ENCODE results near the gene ZSCAN10. TPM values are rescaled to one million over a fixed set of nuclear protein-coding genes. Genes with fewer than 3 reads are reported as not detected.
"Not testable (repeated sequence)": the region's sequence is repeated elsewhere in the genome, so short reads cannot be mapped to it uniquely, and the experiment has no call there.

The ZSCAN10 gene
- total RNA-seq, 1 donor from 2014 or later = not detected

- no peaks in the 10 kb centered on the region for H3K27me3 ChIP-seq (ENCODE audit: control insufficient read depth, insufficient read depth, low read length)
- TF ChIP-seq CTCF (IDR thresholded peaks at IDR 0.05; ENCODE audit: insufficient read depth, low read length, severe bottlenecking) = no peak
- no peak overlapping the region for H3K4me3 ChIP-seq (ENCODE audit: low read depth, low read length)
- FAIRE-seq (no peak), DNase-seq (ENCODE audit: low read depth) (no peak)
- no peaks in the 10 kb centered on the region for H3K36me3 ChIP-seq (ENCODE audit: control insufficient read depth, insufficient read depth, low read length)
Observed at GRCh38 chr16:3071655-3072054, 27.4 kb downstream of the ZSCAN10 start.

GRCh38 chr16:3070608-3071111 lies 28.4 kb downstream of the ZSCAN10 start:
- no peak for TF ChIP-seq CTCF (IDR thresholded peaks at IDR 0.05; ENCODE audit: insufficient read depth, low read length, severe bottlenecking)
- DNase-seq (ENCODE audit: low read depth) (no peak), FAIRE-seq (no peak)
- Histone ChIP-seq H3K27me3 (ENCODE audit: control insufficient read depth, insufficient read depth, low read length) (no peaks in the 10 kb centered on the region), H3K4me3 (ENCODE audit: low read depth, low read length) (no peak overlapping the region), H3K36me3 (ENCODE audit: control insufficient read depth, insufficient read depth, low read length) (no peaks in the 10 kb centered on the region)

GRCh38 chr16:3069146-3069545 lies 29.9 kb downstream of the ZSCAN10 start:
- not testable (repeated sequence) for H3K27me3 ChIP-seq (ENCODE audit: control insufficient read depth, insufficient read depth, low read length); FAIRE-seq; H3K4me3 ChIP-seq (ENCODE audit: low read depth, low read length); DNase-seq (ENCODE audit: low read depth); H3K36me3 ChIP-seq (ENCODE audit: control insufficient read depth, insufficient read depth, low read length)

GRCh38 chr16:3068487-3068886 lies 30.6 kb downstream of the ZSCAN10 start:
- DNase-seq (ENCODE audit: low read depth) (no peak), FAIRE-seq (no peak)
- Histone ChIP-seq H3K36me3 (ENCODE audit: control insufficient read depth, insufficient read depth, low read length) (no peaks in the 10 kb centered on the region), H3K4me3 (ENCODE audit: low read depth, low read length) (no peak overlapping the region), H3K27me3 (ENCODE audit: control insufficient read depth, insufficient read depth, low read length) (no peaks in the 10 kb centered on the region)
- TF ChIP-seq CTCF (IDR thresholded peaks at IDR 0.05; ENCODE audit: insufficient read depth, low read length, severe bottlenecking) = no peak

GRCh38 chr16:3066440-3066748 lies 32.7 kb downstream of the ZSCAN10 start:
- FAIRE-seq (no peak), DNase-seq (ENCODE audit: low read depth) (no peak)
- no peaks in the 10 kb centered on the region for H3K27me3 ChIP-seq (ENCODE audit: control insufficient read depth, insufficient read depth, low read length)
- no peaks in the 10 kb centered on the region for H3K36me3 ChIP-seq (ENCODE audit: control insufficient read depth, insufficient read depth, low read length)
- TF ChIP-seq CTCF (IDR thresholded peaks at IDR 0.05; ENCODE audit: insufficient read depth, low read length, severe bottlenecking) = no peak
- H3K4me3 ChIP-seq (ENCODE audit: low read depth, low read length) = peak overlapping the region; percentile 16

- H3K4me3 ChIP-seq (ENCODE audit: low read depth, low read length) = peak overlapping the region; percentile 16
- TF ChIP-seq CTCF (IDR thresholded peaks at IDR 0.05; ENCODE audit: insufficient read depth, low read length, severe bottlenecking) = no peak
- FAIRE-seq = no peak
- no peak for DNase-seq (ENCODE audit: low read depth)
- no peaks in the 10 kb centered on the region for H3K27me3 ChIP-seq (ENCODE audit: control insufficient read depth, insufficient read depth, low read length)
- H3K36me3 ChIP-seq (ENCODE audit: control insufficient read depth, insufficient read depth, low read length) = no peaks in the 10 kb centered on the region
Observed at GRCh38 chr16:3065742-3066439, 33.2 kb downstream of the ZSCAN10 start.

Data from bronchial epithelial cell (primary cell).